Testis (tissue), 2 donors: Measurements from ENCODE around the gene ADTRP.

Experiments
- POLR2A ChIP-seq: fragments of 450-650 bp; IDR thresholded peaks from one replicate; pipeline ENCODE4 v1.6.1; 2017; ENCODE audit warnings: antibody characterized with exemption, mild to moderate bottlenecking, moderate library complexity
- TF ChIP-seq, protein P1 (sequence below), 3 experiments: fragments of 450-650 bp in 2 of 3; fragments of 200-600 bp in 1 of 3; sonication (generic) in 1 of 3; IDR thresholded peaks; one replicate each; pipeline ENCODE4 v1.5.1; 2016 to 2019; ENCODE audit warnings: antibody characterized with exemption in 3 of 3, mild to moderate bottlenecking in 2 of 3, moderate library complexity in 1 of 3

DNA sequence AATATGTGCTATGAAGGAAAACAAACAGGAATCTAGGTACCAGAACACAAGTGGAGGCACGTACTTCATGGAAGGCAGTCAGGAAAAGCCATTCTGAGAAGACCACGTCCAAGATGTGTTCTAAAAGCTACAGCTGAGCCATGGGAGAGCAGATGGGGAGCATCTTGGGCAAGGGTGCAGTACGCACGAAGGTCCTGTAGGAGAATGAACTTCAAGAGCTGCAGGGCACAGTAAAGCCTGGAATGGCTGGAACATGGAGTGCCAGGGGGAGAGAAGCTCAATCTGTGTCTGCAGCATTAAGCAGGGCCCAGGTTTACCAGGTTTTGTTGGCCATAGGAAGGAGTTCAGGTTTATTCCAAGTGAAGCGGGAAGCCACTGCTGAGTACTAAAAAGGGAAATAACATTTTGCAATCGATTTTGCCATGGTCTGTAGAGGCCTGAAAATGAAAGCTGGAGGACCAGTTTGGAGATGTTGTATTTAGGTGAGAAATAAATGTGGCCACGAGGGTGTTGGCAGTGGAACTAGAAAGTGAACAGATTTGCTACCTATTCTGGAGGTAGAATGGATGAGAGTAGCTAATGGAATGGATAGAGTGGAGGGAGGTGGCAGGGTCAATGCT lies 29.9 kb downstream of the ADTRP start:
- TF ChIP-seq, protein P1, sequence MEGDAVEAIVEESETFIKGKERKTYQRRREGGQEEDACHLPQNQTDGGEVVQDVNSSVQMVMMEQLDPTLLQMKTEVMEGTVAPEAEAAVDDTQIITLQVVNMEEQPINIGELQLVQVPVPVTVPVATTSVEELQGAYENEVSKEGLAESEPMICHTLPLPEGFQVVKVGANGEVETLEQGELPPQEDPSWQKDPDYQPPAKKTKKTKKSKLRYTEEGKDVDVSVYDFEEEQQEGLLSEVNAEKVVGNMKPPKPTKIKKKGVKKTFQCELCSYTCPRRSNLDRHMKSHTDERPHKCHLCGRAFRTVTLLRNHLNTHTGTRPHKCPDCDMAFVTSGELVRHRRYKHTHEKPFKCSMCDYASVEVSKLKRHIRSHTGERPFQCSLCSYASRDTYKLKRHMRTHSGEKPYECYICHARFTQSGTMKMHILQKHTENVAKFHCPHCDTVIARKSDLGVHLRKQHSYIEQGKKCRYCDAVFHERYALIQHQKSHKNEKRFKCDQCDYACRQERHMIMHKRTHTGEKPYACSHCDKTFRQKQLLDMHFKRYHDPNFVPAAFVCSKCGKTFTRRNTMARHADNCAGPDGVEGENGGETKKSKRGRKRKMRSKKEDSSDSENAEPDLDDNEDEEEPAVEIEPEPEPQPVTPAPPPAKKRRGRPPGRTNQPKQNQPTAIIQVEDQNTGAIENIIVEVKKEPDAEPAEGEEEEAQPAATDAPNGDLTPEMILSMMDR (IDR thresholded peaks at IDR 0.05): no peak
- no peak for TF ChIP-seq POLR2A
